Renal cortex interstitium (tissue), 11 donors: Measurements from ENCODE around the gene COQ5. TPM values are rescaled to one million over a fixed set of nuclear protein-coding genes. Genes with fewer than 3 reads are reported as not detected.
"Not testable (repeated sequence)": the region's sequence is repeated elsewhere in the genome, so short reads cannot be mapped to it uniquely, and the experiment has no call there.

Source experiments
- DNase-seq, 11 donors: peaks; one replicate each; pipeline ENCODE4 v3.0.0-alpha.2; 2013; ENCODE audit warnings: low read depth in 9 of 11, low spot score in 4 of 11; ENCODE audit errors: extremely low read depth in 1 of 11
- polyA plus RNA-seq, 3 donors: library from polyadenylated mRNA; unstranded; fragments of 120-200 nt; gene quantifications; one replicate each; pipeline ENCODE4 v1.2.1, GENCODE V29; 2013; ENCODE audit not compliant: insufficient read length in 3 of 3

COQ5 gene
- polyA plus RNA-seq, 3 donors, result 62.1 to 63.6 (median 62.6) TPM

- no peak for DNase-seq
Measured at GRCh38 chr12:120495186-120495730, 33.7 kb downstream of the COQ5 start.

- no peak for DNase-seq
Measured at GRCh38 chr12:120490833-120491512, 38.0 kb downstream of the COQ5 start.

GRCh38 chr12:120490325-120490724 lies 38.6 kb downstream of the COQ5 start:
- DNase-seq, result no peak

- DNase-seq, result no peak
Measured at GRCh38 chr12:120489018-120489417, 39.9 kb downstream of the COQ5 start.

- DNase-seq, result no peak
Measured at GRCh38 chr12:120488057-120488640, 40.8 kb downstream of the COQ5 start.

- not testable (repeated sequence) for DNase-seq
Measured at GRCh38 chr12:120487552-120487951, 41.4 kb downstream of the COQ5 start.

GRCh38 chr12:120485961-120486881 lies 42.7 kb downstream of the COQ5 start:
- no peak for DNase-seq

GRCh38 chr12:120483621-120484020 lies 45.3 kb downstream of the COQ5 start:
- no peak for DNase-seq

GRCh38 chr12:120481022-120481767 lies 47.8 kb downstream of the COQ5 start:
- no peak for DNase-seq

GRCh38 chr12:120480211-120480610 lies 48.7 kb downstream of the COQ5 start:
- DNase-seq, result no peak

GRCh38 chr12:120479458-120479857 lies 49.5 kb downstream of the COQ5 start:
- no peak for DNase-seq

GRCh38 chr12:120475643-120476042 lies 53.3 kb downstream of the COQ5 start:
- no peak for DNase-seq

GRCh38 chr12:120474616-120474960 lies 54.4 kb downstream of the COQ5 start:
- DNase-seq, result peak in 2 of 11 donors; percentile 13 to 38

- no peak for DNase-seq
Measured at GRCh38 chr12:120473807-120474615, 54.9 kb downstream of the COQ5 start.

GRCh38 chr12:120472521-120472920 lies 56.4 kb downstream of the COQ5 start:
- no peak for DNase-seq

GRCh38 chr12:120470150-120470784 lies 58.7 kb downstream of the COQ5 start:
- peak in 1 of 11 donors; percentile 14 for DNase-seq

GRCh38 chr12:120469450-120470149 lies 59.4 kb downstream of the COQ5 start, which contains the start of gene SRSF9:
Gene SRSF9, minus strand, starts transcription at chr12:120469748. Its CDS starts 139 bp downstream, at chr12:120469609.
- peak; percentile 88 to 98 (median 96) for DNase-seq
